Measurements from ENCODE around the gene VAMP3.

Gene VAMP3, protein sequence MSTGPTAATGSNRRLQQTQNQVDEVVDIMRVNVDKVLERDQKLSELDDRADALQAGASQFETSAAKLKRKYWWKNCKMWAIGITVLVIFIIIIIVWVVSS

DNA sequence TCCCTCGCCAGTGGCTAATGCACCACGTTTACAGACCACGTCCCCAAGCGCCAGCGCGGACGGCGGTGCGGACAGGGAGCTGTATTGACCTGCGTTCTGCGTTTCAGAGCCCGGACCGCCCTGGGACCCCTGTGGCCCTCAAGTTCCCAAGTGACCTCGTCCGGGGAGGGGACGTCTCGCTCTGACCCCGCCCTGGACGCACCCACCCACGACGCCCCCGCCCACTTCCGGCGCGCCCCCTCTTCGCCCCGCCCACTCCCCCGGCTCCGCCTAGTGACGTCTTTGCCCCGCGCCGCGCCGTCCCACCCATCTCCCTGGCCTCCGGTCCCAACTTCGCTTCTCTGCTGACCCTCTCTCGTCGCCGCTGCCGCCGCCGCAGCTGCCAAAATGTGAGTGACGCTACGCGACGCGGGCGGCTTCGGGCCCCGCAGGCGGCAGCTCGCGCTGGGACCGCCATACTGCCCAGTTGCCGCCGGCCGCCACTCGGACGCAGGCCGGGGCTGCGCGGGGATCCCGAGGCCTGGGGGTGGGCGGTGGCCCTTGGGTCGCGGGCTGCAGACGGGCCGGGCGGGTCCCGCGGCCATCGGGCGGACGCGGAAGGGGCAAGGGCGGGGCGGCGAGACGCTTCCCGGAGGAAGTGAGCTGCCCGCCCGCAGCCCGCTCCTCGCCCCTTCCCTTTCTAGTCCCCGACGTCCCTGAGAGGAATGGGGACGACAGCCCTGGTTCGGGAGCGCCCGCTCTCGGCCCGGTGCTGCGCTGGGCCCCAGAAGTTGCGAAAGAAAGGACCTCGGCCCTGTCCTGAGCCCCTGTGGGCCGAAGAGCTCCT lies at the start of gene VAMP3:
Gene VAMP3, plus strand, starts transcription at position 300 of the 826 bp plus-strand sequence. Its CDS starts 88 bp downstream, at position 388.
- peak; percentile 27 for DNase-seq

DNA sequence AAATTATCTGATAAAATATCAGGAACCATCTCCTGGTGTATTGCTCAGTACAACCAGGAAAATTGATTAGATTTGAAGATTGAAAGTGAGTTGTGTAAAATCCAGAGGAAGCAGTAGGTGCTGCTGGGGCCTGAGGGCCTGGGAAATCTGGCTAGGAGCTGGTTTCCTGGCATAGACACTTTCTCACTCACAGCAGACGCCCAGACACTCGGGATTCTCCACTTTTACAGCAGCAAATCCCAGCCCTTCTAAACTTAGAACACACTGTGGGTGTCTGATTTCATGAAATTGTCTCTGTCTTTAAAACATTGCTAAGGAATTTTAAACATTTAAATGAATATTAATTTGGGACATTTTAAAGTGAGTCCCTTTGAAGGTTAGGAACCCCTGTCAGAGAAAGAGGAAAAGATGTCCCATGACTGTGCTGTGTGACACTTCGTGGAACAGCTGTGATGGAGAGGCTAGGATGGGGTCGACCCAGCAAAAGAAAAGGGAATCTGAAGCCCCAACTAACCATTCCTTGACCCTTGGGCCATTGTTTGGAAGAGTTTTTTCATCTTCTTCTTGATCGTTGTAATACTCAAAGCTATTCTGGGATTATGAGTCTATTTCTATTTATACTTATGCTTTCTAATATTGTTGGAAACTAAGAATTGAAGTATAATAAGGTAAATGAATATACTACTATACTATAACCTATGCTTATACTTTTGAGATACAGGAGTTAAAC lies 49.0 kb upstream of the VAMP3 start:
- DNase-seq, result no peak

DNA sequence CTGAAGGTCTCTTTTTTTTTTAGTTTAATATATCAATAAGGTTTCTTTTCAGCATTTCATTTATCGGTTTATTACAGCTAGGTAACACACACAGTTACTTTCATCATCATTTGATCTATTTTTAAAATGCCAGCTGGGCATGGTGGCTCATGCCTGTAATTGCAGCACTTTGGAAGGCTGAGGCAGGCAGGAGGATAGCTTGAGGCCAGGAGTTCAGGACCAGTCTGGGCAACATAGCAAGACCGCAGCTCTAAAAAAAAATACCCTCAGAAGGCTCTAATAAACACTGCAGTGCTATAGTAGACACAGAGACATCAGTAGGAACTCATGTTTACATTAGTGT lies 48.5 kb upstream of the VAMP3 start:
- DNase-seq, result no peak

DNA sequence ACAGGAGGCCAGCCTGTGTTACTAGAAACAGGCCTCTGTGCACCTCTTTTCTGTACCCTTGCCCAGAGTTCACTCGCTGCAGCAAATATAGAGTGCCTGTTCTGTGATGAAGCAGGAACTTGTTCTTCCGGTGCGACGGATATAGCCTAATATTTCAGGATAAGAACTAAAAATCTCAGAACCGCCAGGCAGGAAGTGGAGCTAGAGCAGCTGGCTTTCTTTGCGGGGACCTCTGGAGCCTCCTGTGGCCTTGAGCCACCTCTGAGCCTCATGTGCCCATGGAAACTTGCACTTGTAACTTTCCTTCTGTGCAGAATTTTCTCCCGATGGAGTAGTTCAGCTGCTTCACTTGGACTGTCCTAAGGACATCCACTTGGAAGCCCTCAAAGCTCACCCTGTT lies 44.5 kb upstream of the VAMP3 start:
- no peak for DNase-seq

DNA sequence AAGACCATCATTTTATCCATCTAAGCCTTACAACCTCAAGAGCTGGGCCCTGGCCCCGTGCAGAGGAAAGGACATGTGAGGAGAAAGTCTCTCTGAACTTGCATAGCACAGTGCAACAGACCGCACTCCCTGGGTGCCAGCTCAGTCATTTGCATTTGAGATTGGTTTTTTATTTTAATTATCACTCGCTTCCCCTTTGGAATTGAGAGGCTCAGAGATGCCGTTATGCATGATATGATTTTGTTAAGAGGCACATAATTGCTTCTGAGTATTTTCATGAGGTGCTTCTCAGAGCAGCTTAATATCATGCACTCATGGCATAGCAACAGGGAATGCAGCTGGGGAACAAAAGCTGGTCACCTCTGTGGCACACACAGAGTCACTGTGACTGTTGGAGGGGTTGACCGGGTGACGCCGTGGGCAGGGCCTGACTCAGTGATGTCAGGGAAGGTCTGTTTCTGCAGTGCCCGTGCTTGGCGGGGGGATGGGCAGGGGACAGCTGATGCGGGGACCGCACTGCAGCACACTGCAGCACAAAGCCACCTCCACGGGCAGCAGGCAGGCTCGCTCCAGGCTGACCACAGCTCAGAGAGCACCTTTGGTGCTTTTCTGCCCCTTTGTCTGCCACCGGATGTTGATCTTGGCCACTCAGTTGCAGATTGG lies 43.2 kb upstream of the VAMP3 start:
- no peak for DNase-seq

DNA sequence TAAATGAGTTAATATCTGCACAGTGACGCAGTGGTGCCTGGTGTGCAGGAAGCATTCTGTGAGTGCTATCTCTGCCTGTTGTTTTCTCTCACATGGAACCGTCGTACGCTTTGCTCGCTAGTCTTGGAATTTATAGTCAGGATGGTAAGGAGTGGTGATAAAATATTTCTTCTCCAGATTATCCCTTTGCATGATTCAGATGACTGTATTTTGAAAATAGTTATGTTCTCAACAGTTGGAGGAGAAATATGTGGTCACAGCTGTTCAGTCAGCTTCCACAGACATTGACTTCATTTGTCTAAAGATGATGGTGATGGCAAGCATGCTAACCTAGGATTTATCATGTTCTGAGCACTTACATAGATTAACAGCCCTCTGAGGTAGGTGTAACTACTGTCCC lies 41.3 kb upstream of the VAMP3 start:
- DNase-seq, result no peak

DNA sequence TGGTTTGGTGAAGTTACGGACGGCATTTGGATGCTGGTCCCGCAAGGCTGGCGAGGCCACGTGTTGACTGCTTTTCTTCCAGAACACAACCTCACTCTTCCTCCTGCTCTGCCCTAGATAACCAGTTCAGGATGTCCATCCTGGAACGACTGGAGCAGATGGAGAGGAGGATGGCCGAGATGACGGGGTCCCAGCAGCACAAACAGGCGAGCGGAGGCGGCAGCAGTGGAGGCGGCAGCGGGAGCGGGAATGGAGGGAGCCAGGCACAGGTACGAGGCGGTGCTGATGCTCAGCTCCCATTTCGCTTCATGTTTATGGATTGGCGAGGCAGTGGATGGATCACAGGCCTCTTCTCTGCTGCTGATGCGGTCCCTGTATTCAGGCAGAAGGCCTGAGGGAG lies 38.8 kb upstream of the VAMP3 start:
- no peak for DNase-seq

DNA sequence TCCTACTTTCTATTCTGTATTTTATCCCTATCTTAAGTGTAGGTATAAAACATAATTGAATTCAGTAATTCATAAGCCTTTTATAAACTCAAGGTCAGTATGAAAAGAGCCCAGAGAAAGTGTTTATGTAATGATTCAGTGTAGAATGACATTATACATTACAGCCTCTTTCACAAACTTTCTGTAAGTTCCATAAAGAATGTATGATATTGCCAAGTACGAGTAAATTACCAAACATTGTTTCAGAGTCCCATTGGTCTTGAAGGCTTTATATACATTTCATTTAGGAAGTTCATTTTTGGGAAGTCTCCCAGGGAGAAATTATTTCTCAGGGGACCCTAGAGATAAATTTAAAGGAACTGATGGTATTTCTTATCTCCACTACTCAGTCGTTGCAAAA lies 37.8 kb upstream of the VAMP3 start:
- DNase-seq, result no peak

DNA sequence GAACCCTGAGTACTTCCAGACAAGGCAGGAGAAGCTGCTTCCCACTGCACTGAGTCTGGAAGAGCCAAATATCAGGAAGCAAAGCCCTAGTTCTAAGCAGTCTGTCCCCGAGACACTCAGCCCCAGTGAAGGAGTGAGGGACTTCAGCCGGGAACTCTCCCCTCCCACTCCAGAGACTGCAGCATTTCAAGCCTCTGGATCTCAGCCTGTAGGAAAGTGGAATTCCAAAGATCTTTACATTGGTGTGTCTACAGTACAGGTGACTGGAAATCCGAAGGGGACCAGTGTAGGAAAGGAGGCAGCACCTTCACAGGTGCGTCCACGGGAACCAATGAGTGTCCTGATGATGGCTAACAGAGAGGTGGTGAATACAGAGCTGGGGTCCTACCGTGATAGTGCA lies 33.1 kb upstream of the VAMP3 start:
- DNase-seq, result no peak

DNA sequence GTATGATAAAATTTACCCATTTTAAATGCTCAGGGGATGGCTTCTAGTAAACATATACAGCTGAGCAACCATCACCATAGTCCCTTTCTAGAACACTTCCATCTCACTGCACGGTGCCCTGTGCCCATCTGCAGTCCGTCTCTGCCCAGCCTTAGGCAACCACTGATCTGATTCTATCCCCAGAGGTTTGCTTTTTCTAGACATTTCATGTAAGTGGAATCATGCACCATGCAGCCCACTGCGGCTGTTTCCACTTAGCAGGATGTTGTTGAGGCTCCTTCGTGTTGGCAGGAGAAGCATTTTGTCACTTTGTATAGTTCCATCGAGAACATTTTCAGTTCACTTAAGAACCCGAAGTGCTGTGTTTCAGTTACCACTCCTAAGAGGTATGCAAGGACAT lies 27.8 kb upstream of the VAMP3 start:
- DNase-seq, result no peak

DNA sequence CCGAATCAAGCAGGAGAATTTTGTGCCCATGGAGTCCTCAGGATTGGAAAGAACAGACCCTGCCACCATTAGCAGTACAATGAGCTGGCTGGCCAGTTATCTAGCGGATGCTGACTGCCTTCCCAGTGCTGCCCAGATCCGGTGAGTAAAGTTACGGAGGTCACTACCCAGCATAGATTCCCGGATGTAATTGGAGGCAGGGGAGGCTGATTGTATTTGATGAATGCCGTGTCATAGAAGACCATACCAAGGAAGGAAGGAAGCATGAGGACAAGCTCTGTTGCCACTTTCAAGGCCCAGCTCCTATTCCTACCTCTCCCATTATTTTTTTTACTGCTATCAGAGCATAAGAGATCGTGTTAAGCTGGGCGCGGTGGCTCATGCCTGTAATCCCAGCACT lies 26.2 kb upstream of the VAMP3 start:
- DNase-seq, result no peak

DNA sequence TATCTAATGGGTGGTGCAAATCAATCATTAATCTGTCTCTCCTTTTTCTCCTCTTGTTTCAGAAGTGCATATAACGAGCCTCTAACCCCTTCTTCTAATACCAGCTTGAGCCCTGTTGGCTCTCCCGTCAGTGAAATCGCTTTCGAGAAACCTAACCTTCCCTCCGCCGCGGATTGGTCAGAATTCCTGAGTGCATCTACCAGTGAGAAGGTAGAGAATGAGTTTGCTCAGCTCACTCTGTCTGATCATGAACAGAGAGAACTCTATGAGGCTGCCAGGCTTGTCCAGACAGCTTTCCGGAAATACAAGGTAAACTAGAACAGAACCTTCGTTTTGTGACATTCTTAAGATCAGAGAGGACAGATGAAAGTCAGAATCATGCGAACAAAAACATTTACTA lies 25.3 kb upstream of the VAMP3 start:
- DNase-seq, result no peak

DNA sequence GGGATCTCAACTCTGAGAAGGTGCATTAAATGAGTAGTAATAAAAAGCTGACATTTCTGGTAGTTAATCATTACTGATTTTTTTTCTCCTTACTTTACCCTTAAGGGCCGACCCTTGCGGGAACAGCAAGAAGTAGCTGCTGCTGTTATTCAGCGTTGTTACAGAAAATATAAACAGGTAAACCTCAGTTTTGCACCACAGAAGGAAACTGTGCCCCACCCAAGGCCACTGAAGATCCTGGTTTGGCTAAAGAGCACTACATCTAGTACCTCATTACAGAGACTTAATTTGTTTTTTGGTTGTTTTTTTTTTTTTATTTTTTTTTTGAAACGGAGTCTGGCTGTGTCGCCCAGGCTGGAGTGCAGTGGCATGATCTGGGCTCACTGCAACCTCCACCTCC lies 23.5 kb upstream of the VAMP3 start:
- DNase-seq, result no peak

DNA sequence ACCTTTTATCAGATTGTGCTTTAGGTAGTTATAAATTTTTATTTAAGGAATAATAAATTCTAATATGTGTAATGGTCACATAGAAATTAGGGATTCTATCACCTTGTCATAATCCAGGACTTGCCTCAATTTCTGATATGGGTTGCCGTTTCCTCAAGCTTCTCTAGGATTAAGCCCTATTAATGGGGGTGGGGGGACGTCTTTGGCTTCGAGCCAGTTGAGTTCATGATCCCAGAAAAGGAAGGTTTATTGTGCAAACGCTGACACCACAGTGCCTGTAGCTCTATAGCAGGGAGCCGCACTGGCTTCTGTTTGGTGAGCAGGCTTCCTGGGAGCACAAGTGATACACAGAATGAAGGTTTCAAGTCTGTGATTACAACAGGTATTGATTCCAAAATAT lies 22.0 kb upstream of the VAMP3 start:
- DNase-seq, result no peak

DNA sequence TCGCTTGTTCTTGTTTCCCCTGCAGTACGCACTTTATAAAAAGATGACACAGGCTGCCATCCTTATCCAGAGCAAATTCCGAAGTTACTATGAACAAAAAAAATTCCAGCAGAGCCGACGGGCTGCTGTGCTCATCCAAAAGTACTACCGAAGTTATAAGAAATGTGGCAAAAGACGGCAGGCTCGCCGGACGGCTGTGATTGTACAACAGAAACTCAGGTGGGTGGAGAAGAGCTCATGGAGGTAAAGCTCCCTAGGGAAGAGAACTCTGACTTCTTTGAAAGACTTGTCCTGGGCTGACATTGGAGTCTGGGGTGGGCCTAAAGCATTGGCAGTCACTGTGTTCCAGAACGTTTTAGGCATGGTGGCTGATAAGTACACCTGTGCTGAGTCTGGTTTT lies 19.9 kb upstream of the VAMP3 start:
- no peak for DNase-seq

DNA sequence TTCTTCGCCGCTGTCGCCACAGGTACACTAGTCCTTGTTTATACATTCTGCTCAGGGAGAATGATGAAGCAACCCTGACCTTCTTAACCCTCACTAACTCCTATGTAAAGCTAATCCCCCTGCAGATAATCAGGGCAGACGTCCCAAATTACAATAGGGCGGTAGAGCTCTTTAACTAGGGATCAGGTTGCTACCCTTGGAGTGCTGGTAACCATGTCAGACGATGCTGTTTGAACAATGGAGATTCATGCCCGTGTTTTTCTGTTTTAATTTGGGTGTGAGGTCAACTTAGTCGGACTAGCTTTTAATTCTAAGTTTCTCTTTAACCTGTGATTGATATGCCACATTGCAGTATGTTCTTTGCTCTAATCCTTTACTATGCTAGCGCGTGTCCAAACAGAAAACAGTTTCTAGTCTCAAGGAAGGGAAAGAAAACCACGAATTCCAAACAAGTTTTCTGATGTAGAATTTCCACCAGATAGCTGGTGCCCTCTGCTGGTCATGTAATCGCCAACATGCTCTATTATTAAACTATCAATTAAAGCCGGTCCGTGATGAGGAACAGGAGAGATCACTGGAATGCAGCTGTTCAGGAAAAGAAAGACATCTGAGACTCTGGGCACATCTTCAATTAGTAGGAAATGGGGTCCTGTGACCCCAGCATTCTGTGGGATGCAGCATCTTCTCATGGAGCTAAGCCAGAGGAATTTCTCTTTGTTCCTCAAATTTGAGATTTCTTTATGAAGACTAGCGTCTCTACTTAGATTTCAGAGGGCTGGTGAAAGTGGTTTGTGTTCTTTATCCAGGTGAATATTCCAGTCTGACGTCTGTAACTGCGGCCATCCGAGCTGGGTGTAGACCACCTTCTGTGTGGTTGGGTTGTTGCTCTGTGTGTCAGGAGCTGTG lies 18.3 kb upstream of the VAMP3 start:
- peak; percentile 79 for DNase-seq

DNA sequence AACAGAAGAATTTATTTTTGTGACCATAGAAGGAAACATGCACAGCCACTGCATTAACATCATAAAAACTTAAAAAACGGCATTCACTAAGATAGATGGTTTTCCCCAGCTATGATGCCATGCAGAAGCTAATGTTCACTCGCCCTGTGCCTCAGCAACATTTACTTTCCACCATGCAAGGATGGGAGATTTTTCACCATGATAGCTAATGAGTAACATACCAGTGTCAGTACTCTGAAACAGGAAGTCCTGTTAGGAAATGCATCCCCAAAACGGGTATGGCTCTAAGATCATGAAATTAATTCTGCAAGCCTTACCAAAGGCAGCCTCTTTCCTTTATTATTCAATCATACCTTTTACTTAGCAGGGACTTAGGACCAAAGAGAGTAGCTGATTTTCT lies 17.5 kb upstream of the VAMP3 start:
- no peak for DNase-seq

DNA sequence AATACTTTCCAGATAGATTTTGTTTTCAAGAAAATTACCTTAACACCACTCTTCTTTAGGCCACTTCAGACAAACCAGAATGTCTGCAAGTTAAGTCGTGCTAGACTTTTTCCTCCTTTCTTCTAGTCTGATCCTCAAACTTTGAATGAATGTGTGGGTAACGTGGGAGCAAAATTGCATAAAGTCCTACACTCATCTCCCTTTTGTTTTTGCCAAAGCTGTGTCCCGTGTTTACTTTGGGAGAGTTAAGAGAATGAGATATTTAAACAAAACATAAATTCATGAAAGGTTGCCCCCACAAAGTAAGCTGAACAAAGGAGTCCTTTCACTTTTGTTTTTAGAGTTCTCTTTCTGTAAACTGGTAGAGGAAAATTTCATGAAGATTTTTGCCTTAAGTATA lies 16.9 kb upstream of the VAMP3 start:
- DNase-seq, result no peak

DNA sequence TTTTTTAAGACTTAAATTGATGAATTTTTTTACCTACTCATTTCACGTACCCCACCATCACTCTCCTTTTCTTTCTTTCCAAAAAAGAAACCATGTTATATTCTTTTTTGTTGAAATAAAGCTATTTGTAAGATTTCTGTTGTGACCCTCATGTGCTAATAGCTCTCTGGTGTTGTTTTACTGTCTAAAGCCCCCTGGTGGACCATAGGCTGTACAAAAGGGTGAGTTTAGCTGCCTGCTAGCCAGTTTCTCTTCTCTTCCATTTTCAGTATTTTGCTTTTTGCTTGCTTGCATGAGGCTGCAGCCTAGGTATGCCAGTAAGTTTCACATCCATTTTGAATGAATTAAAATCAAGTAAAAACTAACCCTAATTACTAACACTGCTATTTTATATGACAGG lies 15.6 kb upstream of the VAMP3 start:
- no peak for DNase-seq

DNA sequence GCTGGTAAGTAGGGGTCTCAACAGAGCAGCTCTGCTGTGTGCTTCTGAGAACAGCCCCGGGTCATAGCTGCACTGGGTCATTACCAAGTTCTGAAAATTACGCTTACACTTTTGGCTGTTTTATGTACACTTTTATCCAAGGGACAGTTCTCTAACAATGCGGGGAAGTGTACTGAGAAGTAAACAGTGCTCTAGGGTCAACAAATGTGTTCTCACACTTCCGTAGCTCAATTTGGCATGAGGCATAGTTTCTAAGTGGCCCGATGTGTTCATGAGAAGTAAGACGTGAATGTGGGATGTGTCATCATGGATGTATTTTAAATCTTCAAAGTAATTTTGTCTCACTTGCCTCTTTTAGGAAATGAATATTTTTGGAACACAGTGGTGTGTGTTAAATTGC lies 10.9 kb upstream of the VAMP3 start:
- DNase-seq, result no peak

DNA sequence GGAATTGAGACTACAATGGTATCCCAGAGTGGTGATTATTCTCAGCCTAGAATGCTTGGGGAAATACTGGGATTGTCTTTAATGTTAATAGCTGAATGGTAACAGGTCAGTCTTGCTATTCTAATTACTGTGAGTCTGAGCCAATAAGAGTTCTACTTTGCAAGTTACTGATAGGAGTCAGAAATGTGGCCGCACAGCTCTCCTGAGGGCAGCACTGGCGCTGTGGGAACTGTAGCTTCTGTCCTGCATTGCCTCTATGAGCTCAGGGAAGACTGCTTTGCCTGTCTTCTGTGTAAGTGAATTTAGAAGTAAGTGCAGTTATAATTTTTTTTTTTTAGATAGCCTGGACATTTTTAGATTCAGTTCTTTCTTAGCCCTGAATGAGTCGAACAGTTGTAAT lies 10.0 kb upstream of the VAMP3 start:
- DNase-seq, result no peak

DNA sequence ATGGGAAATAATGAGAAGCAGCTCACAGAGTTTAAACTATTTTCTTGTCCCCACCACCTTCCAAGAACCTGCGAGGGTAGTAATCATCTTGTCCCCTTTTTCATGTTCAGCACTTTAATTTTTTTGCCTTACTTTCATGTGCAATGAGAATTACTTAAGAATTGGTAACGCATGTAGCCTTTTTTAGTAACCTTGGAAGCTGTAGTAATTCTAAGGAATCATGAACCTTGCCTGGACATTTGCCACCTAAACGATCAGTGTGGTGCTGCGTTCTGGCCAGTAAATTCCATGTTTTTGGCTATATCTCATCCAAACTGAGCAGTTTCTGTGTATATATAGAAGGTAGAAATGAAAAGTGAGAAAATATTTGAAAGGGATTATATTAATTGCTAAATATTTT lies 3.9 kb upstream of the VAMP3 start:
- no peak for DNase-seq

DNA sequence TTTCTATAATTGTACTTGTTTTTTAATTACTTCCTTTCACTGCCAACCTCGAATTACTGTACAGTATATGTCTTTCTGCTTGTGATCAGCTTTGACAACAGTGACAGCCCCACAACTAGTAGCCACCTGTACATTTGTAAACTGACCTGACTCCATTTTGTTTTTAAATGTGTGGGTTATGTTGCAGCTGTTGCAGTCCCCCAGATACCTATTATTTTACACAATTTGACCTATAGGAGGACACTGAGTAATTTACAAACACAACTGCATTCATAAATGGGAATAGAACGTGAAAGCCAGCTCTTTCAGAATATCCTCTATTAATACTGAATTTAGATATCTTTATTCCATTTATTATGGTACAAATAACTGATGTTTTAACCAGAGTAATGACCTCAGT lies 2.5 kb upstream of the VAMP3 start:
- DNase-seq, result no peak
